ENCODE data around the gene UTP3. TPM values are rescaled to one million over a fixed set of nuclear protein-coding genes. Genes with fewer than 3 reads are reported as not detected.
A peak's percentile ranks its signal among the peaks of the same experiment; 100 is the strongest.

Gene UTP3
- total and polyA plus RNA-seq, 2 donors (not counting 1 experiment from before 2014, with no cell fraction given), result 17.8 to 20.4 TPM

DNA sequence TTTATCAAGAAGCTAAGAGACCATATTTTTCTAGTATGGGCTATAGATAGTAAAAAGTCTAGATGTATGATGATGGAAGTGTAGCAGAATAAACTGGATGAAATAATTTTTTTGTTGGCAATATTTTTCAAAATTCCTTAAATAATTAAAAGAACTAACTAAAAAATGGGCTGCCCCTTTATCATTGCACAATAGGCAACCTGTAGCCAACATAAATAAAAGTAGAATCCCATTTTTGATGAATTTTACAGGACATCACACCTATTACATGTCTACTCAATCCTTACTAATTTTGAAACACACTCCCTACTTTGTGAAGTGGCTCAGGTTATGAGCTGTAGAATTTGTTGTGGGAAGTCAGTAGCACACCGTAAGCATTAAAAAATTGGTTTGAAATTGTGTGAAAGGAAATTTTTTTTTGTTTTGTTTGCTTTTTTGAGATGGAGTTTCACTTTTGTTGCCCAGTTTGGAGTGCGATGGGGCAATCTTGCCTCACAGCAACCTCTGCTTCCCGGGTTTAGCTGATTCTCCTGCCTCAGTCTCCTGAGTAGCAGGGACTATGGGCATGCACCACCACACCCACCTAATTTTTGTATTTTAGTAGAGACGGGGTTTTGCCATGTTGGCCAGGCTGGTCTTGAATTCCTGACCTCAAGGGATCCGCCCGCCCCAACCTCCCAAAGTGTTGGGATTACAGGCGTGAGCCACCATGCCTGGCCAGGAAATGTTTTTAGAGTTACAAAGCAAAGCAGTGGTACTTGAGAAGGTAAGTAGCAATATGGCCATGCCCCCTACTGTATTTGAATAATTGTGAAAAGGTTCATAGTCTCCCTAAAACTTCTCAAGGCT, 24.5 kb downstream of the UTP3 start:
- Histone ChIP-seq H3K27ac (ENCODE audit: insufficient read depth, low read length) (no peak overlapping the region), H3K4me1 (ENCODE audit: control insufficient read depth, extremely low read depth, insufficient read depth, low read length) (no peaks in the 10 kb centered on the region), H3K79me2 (ENCODE audit: control insufficient read depth, insufficient read depth, low read length) (peaks cover 29% of the 10 kb centered on the region), H3K36me3 (ENCODE audit: control insufficient read depth, insufficient read depth, low read length) (no peaks in the 10 kb centered on the region), H3K4me2 (ENCODE audit: extremely low read depth, insufficient read depth, low read length) (no peak overlapping the region), H3K27me3 (ENCODE audit: control insufficient read depth, insufficient read depth, low read length) (no peaks in the 10 kb centered on the region), H3K9ac (ENCODE audit: insufficient read depth, low read length) (no peak overlapping the region), H3K9me3 (ENCODE audit: control insufficient read depth, insufficient read depth, low read depth, low read length) (no peaks in the 10 kb centered on the region), H2AFZ (ENCODE audit: low read length) (no peak overlapping the region), H4K20me1 (ENCODE audit: control insufficient read depth, extremely low read depth, insufficient read depth, low read length) (no peaks in the 10 kb centered on the region), H3K4me3 (replicated peaks in 1 of 4; ENCODE audit: control extremely low read depth in 1 of 4, insufficient read depth in 1 of 4, low read depth in 3 of 4, low read length in 4 of 4) (no peak overlapping the region)
- no peak for TF ChIP-seq EZH2 (IDR thresholded peaks at IDR 0.05; ENCODE audit: low read length, missing control alignments)
- TF ChIP-seq, protein P1, sequence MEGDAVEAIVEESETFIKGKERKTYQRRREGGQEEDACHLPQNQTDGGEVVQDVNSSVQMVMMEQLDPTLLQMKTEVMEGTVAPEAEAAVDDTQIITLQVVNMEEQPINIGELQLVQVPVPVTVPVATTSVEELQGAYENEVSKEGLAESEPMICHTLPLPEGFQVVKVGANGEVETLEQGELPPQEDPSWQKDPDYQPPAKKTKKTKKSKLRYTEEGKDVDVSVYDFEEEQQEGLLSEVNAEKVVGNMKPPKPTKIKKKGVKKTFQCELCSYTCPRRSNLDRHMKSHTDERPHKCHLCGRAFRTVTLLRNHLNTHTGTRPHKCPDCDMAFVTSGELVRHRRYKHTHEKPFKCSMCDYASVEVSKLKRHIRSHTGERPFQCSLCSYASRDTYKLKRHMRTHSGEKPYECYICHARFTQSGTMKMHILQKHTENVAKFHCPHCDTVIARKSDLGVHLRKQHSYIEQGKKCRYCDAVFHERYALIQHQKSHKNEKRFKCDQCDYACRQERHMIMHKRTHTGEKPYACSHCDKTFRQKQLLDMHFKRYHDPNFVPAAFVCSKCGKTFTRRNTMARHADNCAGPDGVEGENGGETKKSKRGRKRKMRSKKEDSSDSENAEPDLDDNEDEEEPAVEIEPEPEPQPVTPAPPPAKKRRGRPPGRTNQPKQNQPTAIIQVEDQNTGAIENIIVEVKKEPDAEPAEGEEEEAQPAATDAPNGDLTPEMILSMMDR (conservative IDR thresholded peaks at IDR 0.05 in 1 of 2, IDR thresholded peaks at IDR 0.05 in 1 of 2; ENCODE audit: low read depth in 1 of 2, low read length in 2 of 2), result no peak
- no peak for DNase-seq (ENCODE audit: low read depth in 2 of 2)

DNA sequence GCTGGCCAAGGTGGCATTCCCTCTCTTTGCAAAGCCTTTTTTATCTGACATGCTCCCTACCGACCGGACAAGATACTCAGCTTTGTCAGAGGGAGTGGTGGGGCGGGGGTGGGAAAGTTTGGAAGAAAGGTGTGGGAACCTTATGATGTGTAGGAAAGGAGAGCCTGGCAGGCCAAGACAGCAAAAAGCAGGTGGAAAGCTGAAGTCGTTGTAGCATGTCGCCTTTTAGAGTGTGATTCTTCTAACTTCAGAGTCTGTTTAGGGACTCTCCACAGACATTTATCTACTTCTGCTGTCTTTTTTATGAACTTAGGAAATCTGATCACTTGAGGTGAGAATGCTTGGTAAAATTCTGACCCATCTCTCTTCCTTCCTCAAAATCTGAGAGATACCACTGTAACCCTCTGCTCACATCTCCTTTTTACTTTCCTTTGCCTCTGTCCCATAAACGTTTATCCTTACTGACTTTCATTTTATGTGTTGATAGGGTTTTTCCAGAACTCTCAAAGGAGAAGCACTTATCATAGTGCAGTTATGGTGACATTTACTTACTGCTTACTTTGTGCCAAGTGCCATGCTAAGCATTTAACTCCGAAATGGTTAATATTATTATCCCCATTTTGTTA, 25.2 kb downstream of the UTP3 start:
- TF ChIP-seq, protein P1 (conservative IDR thresholded peaks at IDR 0.05 in 1 of 2, IDR thresholded peaks at IDR 0.05 in 1 of 2; ENCODE audit: low read depth in 1 of 2, low read length in 2 of 2), result no peak
- TF ChIP-seq EZH2 (IDR thresholded peaks at IDR 0.05; ENCODE audit: low read length, missing control alignments), result no peak
- H3K27me3 ChIP-seq (ENCODE audit: control insufficient read depth, insufficient read depth, low read length), result no peaks in the 10 kb centered on the region
- H3K79me2 ChIP-seq (ENCODE audit: control insufficient read depth, insufficient read depth, low read length), result peaks cover 24% of the 10 kb centered on the region
- H3K4me2 ChIP-seq (ENCODE audit: extremely low read depth, insufficient read depth, low read length), result no peak overlapping the region
- H3K9ac ChIP-seq (ENCODE audit: insufficient read depth, low read length), result no peak overlapping the region
- no peak for DNase-seq (ENCODE audit: low read depth in 2 of 2)
- H3K4me1 ChIP-seq (ENCODE audit: control insufficient read depth, extremely low read depth, insufficient read depth, low read length), result no peaks in the 10 kb centered on the region
- no peaks in the 10 kb centered on the region for H3K9me3 ChIP-seq (ENCODE audit: control insufficient read depth, insufficient read depth, low read depth, low read length)
- no peaks in the 10 kb centered on the region for H4K20me1 ChIP-seq (ENCODE audit: control insufficient read depth, extremely low read depth, insufficient read depth, low read length)
- H3K27ac ChIP-seq (ENCODE audit: insufficient read depth, low read length), result no peak overlapping the region
- H2AFZ ChIP-seq (ENCODE audit: low read length), result no peak overlapping the region
- no peaks in the 10 kb centered on the region for H3K36me3 ChIP-seq (ENCODE audit: control insufficient read depth, insufficient read depth, low read length)
- H3K4me3 ChIP-seq (replicated peaks in 1 of 4; ENCODE audit: control extremely low read depth in 1 of 4, insufficient read depth in 1 of 4, low read depth in 3 of 4, low read length in 4 of 4), result no peak overlapping the region

DNA sequence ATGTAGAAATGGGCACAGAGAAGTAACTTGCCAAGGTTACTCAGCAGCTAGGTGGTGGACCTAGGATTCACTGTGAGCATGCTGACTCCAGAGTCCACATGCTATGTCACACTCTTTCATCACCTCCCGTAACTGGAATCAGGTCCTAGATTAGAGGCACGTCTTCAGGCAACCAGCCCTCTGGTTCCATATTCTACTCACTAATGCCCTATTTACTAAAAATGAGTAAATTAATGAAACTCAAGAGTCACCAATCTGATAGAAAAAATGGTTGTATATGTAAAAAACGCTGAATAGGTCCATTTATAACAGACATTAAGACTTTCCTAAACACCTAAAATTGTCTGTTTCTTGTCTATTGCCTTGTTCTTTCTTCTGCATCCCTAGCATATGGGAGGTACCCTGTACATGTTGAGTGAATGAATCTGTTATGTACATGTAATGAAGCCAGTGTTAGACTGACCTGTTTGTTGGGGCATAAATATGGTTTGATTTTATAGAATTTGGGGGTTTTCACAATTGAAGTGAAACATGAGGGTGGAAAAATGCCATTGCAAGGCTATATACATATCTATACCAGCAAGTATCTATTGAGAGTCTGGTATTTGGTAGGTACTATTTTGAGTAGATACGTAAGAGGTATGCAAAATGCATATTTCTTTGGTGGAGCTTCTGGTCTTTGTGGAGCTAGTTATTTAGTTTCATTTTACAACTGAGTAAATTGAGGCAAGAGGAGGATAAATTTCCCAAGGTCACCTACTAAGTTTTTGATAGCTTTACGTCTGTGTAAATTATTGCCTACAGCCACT, 26.0 kb downstream of the UTP3 start:
- H3K4me2 ChIP-seq (ENCODE audit: extremely low read depth, insufficient read depth, low read length), result no peak overlapping the region
- peak in 1 of 2 donors; percentile 13 for DNase-seq (ENCODE audit: low read depth in 2 of 2)
- H3K4me3 ChIP-seq (replicated peaks in 1 of 4; ENCODE audit: control extremely low read depth in 1 of 4, insufficient read depth in 1 of 4, low read depth in 3 of 4, low read length in 4 of 4), result no peak overlapping the region

More for the DNA sequence above, 26.0 kb downstream of the UTP3 start:
- no peaks in the 10 kb centered on the region for H3K27me3 ChIP-seq (ENCODE audit: control insufficient read depth, insufficient read depth, low read length)
- no peak overlapping the region for H2AFZ ChIP-seq (ENCODE audit: low read length)
- H4K20me1 ChIP-seq (ENCODE audit: control insufficient read depth, extremely low read depth, insufficient read depth, low read length), result no peaks in the 10 kb centered on the region
- H3K79me2 ChIP-seq (ENCODE audit: control insufficient read depth, insufficient read depth, low read length), result peaks cover 20% of the 10 kb centered on the region
- no peaks in the 10 kb centered on the region for H3K36me3 ChIP-seq (ENCODE audit: control insufficient read depth, insufficient read depth, low read length)
- TF ChIP-seq, protein P1 (conservative IDR thresholded peaks at IDR 0.05 in 1 of 2, IDR thresholded peaks at IDR 0.05 in 1 of 2; ENCODE audit: low read depth in 1 of 2, low read length in 2 of 2), result no peak
- no peak for TF ChIP-seq EZH2 (IDR thresholded peaks at IDR 0.05; ENCODE audit: low read length, missing control alignments)
- H3K9ac ChIP-seq (ENCODE audit: insufficient read depth, low read length), result no peak overlapping the region
- no peaks in the 10 kb centered on the region for H3K9me3 ChIP-seq (ENCODE audit: control insufficient read depth, insufficient read depth, low read depth, low read length)
- H3K27ac ChIP-seq (ENCODE audit: insufficient read depth, low read length), result no peak overlapping the region
- no peaks in the 10 kb centered on the region for H3K4me1 ChIP-seq (ENCODE audit: control insufficient read depth, extremely low read depth, insufficient read depth, low read length)
